GM23248 (cell line): Measurements from ENCODE around the gene TREX2. TPM values are rescaled to one million over a fixed set of nuclear protein-coding genes. Genes with fewer than 3 reads are reported as not detected.

Experiments used
- DNase-seq: peaks from one replicate; pipeline ENCODE4 v3.0.0-alpha.2; 2015
- H2AFZ ChIP-seq: fragments of 200-600 bp; sonication (generic); 2 replicates; pipeline ENCODE4 v1.6.1; 2016; ENCODE audit warnings: antibody characterized with exemption
- H3F3A ChIP-seq: fragments of 200-600 bp; sonication (generic); 2 replicates; pipeline ENCODE4 v1.6.1; 2016; ENCODE audit warnings: mild to moderate bottlenecking, antibody characterized with exemption, mixed run types; ENCODE audit not compliant: insufficient read depth
- H3K27ac ChIP-seq: fragments of 200-600 bp; sonication (generic); 2 replicates; pipeline ENCODE4 v1.5.1; 2016; ENCODE audit warnings: mild to moderate bottlenecking
- H3K27me3 ChIP-seq: fragments of 200-600 bp; sonication (generic); replicated peaks from 2 replicates; pipeline ENCODE4 v1.6.1; 2016; ENCODE audit warnings: mild to moderate bottlenecking; ENCODE audit not compliant: insufficient read depth
- H3K36me3 ChIP-seq: fragments of 200-600 bp; sonication (generic); 2 replicates; pipeline ENCODE4 v1.6.1; 2016; ENCODE audit warnings: low read depth, mild to moderate bottlenecking
- H3K4me1 ChIP-seq: fragments of 200-600 bp; sonication (generic); 2 replicates; pipeline ENCODE4 v1.6.1; 2016; ENCODE audit warnings: mild to moderate bottlenecking; ENCODE audit not compliant: insufficient read depth
- H3K4me2 ChIP-seq: fragments of 200-600 bp; sonication (generic); one replicate; pipeline ENCODE4 v1.6.1; 2016; ENCODE audit warnings: mild to moderate bottlenecking; ENCODE audit not compliant: unreplicated experiment
- H3K4me3 ChIP-seq: fragments of 200-600 bp; sonication (generic); 2 replicates; pipeline ENCODE4 v1.5.1; 2016; ENCODE audit warnings: mild to moderate bottlenecking
- H3K79me2 ChIP-seq: fragments of 200-600 bp; sonication (generic); 2 replicates; pipeline ENCODE4 v1.6.1; 2016; ENCODE audit warnings: mild to moderate bottlenecking; ENCODE audit not compliant: insufficient read depth
- H3K9ac ChIP-seq: fragments of 200-600 bp; sonication (generic); 2 replicates; pipeline ENCODE4 v1.6.1; 2016; ENCODE audit warnings: mild to moderate bottlenecking
- H3K9me2 ChIP-seq: fragments of 200-600 bp; sonication (generic); 2 replicates; pipeline ENCODE4 v1.6.1; 2016; ENCODE audit warnings: mixed run types, mild to moderate bottlenecking, moderate library complexity; ENCODE audit not compliant: insufficient read depth
- H3K9me3 ChIP-seq: fragments of 200-600 bp; sonication (generic); one replicate; pipeline ENCODE4 v1.6.1; 2017; ENCODE audit warnings: low read depth
- H4K20me1 ChIP-seq: fragments of 200-600 bp; sonication (generic); 2 replicates; pipeline ENCODE4 v1.6.0; 2016; ENCODE audit not compliant: insufficient read depth
- EZH2 ChIP-seq: fragments of 200-600 bp; sonication (generic); IDR thresholded peaks from 2 replicates; pipeline ENCODE4 v1.6.1; 2018; ENCODE audit warnings: antibody characterized with exemption, mild to moderate bottlenecking; ENCODE audit not compliant: insufficient read depth, poor library complexity, severe bottlenecking
- EZH2phosphoT487 ChIP-seq: fragments of 200-600 bp; sonication (generic); IDR thresholded peaks from 2 replicates; pipeline ENCODE4 v1.6.1; 2018; ENCODE audit warnings: antibody characterized with exemption, moderate library complexity, mild to moderate bottlenecking, low read depth; ENCODE audit not compliant: insufficient read depth
- WGBS, 2 experiments: methylation state at CpG; one replicate each; pipeline ENCODE4 v1.1.6; 2015 to 2017; ENCODE audit warnings: low lambda C conversion rate in 2 of 2, low coverage in 1 of 2; ENCODE audit errors: missing lambda C conversion rate in 2 of 2; 5-methylcytosine and 5-hydroxymethylcytosine counted together
- in situ Hi-C: fragments of 300-500 bp; cut with MboI; formaldehyde crosslinking; loops from 2 replicates; pipeline ENCODE4 v1.15.0; 2020
- polyA plus RNA-seq: library from polyadenylated mRNA; unstranded; fragments of >200 nt; fragmentation: Nextera tagmentation; extraction: Ambion mirVana; gene quantifications from 2 replicates; pipeline ENCODE4 v1.2.1, GENCODE V29; 2016
- total RNA-seq: library from RNA; depleted of rRNA; stranded (reverse); fragments of >200 nt; shearing (Covaris generic); gene quantifications from 2 replicates; pipeline ENCODE4 v1.2.3, GENCODE V29; 2014

The TREX2 gene
- total and polyA plus RNA-seq, 2 experiments from 2014 or later, result 0.24 to 0.76 TPM

DNA sequence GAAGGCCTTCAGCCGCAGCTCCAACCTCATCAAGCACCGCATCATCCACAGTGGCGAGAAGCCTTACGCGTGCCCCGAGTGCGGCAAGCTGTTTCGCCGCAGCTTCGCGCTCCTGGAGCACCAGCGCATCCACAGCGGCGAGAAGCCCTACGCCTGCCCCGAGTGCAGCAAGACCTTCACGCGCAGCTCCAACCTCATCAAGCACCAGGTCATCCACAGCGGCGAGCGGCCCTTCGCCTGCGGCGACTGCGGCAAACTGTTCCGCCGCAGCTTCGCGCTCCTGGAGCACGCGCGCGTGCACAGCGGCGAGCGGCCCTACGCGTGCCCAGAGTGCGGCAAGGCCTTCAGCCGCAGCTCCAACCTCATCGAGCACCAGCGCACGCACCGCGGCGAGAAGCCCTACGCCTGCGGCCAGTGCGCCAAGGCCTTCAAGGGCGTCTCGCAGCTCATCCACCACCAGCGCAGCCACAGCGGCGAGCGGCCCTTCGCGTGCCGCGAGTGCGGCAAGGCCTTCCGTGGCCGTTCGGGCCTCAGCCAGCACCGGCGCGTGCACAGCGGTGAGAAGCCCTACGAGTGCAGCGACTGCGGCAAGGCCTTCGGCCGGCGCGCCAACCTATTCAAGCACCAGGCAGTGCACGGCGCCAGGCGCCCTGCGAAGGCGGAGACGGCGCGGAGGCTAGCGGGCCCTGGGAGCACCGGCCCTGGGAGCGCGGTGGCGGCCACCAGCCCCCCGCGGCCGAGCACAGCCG lies 24.8 kb downstream of the TREX2 start:
- in situ Hi-C loops, result no loop called here
- 91 to 96% methylated on average over 12 to 60 of the region's 91 CpGs for WGBS, 2 experiments
- TF ChIP-seq EZH2phosphoT487 (no peak), EZH2 (no peak)

DNA sequence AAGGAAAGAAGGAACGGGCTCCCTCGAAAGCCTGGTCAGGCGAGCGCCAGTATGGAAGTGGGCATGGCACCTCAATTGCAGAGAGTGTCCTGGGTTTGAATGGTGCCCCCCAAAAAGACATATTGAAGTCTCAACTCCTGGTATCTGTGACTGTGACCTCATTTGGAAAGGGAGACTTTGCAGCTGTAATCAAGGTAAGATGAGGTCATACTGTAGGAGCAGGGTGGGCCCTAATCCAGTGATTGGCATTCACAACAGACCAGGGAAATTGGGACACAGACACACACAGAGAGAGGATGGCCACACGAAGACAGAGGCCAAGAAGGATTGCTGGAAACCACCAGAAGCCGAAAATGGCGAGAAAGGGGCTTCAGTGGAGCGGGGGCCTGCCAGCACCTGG lies 28.2 kb downstream of the TREX2 start:
- DNase-seq, result no peak
- no peaks in the 10 kb centered on the region for H4K20me1 ChIP-seq
- H3K9me2 ChIP-seq, result no peaks in the 10 kb centered on the region
- H3K36me3 ChIP-seq, result no peaks in the 10 kb centered on the region
- H3F3A ChIP-seq, result no peaks in the 10 kb centered on the region
- no peaks in the 10 kb centered on the region for H3K4me1 ChIP-seq
- H3K9me3 ChIP-seq, result no peaks in the 10 kb centered on the region
- no peaks in the 10 kb centered on the region for H3K79me2 ChIP-seq
- H2AFZ ChIP-seq, result no peak overlapping the region
- no peak overlapping the region for H3K4me3 ChIP-seq
- H3K27ac ChIP-seq, result no peak overlapping the region
- WGBS, 2 experiments, result 59 to 74% methylated on average over 4 to 8 of the region's 8 CpGs
- in situ Hi-C loops, result no loop called here
- no peak overlapping the region for H3K9ac ChIP-seq
- no peaks in the 10 kb centered on the region for H3K27me3 ChIP-seq
- no peak overlapping the region for H3K4me2 ChIP-seq
- no peak for TF ChIP-seq EZH2phosphoT487
- no peak for TF ChIP-seq EZH2

More for the DNA sequence above, 24.8 kb downstream of the TREX2 start:
- Histone ChIP-seq H3K27ac (no peak overlapping the region), H3F3A (no peaks in the 10 kb centered on the region), H3K36me3 (no peaks in the 10 kb centered on the region), H3K4me3 (no peak overlapping the region), H3K9me2 (no peaks in the 10 kb centered on the region), H3K4me1 (no peaks in the 10 kb centered on the region), H3K79me2 (no peaks in the 10 kb centered on the region), H2AFZ (no peak overlapping the region), H3K9me3 (no peaks in the 10 kb centered on the region), H3K4me2 (no peak overlapping the region), H3K9ac (no peak overlapping the region), H3K27me3 (no peaks in the 10 kb centered on the region), H4K20me1 (no peaks in the 10 kb centered on the region)
- DNase-seq, result no peak

DNA sequence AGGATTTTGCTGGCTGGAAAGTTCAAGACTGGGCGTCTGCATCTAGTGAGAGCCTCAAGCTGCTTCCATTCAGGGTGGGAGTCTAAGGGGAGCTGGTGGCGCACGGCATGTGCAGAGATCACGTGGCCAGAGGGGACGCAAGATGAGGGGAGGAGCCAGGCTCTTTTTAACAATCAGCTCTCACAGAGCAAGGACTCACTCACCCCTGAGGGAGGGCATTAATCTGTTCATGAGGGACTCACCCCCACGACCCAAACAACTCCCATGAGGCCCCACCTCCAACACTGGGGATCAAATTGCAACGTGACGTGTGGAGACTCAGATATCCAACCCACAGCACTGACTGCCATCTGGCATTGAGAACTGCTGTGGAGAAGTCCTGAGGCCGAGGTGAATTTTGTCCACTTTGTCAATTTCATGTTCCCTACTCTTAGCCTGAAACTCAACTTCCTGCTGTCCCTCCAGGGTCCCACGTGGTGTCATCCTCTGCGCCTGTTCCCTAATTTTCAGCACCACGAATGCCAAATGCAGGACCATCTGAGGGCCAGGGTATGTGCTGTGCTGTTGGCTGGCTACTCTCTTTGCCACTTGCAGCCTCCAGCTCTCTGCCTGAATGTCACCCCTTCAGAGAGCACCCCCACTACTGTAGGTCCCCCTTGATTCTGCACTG lies 28.9 kb downstream of the TREX2 start:
- in situ Hi-C loops, result no loop called here
- Histone ChIP-seq H3K27me3 (no peaks in the 10 kb centered on the region; the same call in 1 of the 2 replicates), H3K79me2 (no peaks in the 10 kb centered on the region), H4K20me1 (no peaks in the 10 kb centered on the region), H2AFZ (no peak overlapping the region), H3K4me3 (no peak overlapping the region), H3K4me1 (no peaks in the 10 kb centered on the region), H3K9me3 (no peaks in the 10 kb centered on the region), H3K27ac (no peak overlapping the region), H3K9ac (no peak overlapping the region), H3K9me2 (no peaks in the 10 kb centered on the region), H3K4me2 (no peak overlapping the region), H3F3A (no peaks in the 10 kb centered on the region), H3K36me3 (no peaks in the 10 kb centered on the region)
- DNase-seq, result no peak
- TF ChIP-seq EZH2, result no peak
- TF ChIP-seq EZH2phosphoT487, result no peak
- 32 to 34% methylated on average over 12 of the region's 12 CpGs for WGBS, 2 experiments

- H3K9me2 ChIP-seq, result no peaks in the 10 kb centered on the region
- in situ Hi-C loops, result no loop called here
- no peaks in the 10 kb centered on the region; the same call in none of the 2 replicates for H3K27me3 ChIP-seq
- no peak overlapping the region for H2AFZ ChIP-seq
- H3K4me3 ChIP-seq, result no peak overlapping the region
- H3K4me2 ChIP-seq, result no peak overlapping the region
- no peaks in the 10 kb centered on the region for H3K4me1 ChIP-seq
- no peaks in the 10 kb centered on the region for H3F3A ChIP-seq
- 31% methylated on average over 8 to 9 of the region's 9 CpGs for WGBS, 2 experiments
- peak; percentile 41 for DNase-seq
- H3K9ac ChIP-seq, result no peak overlapping the region
- H3K9me3 ChIP-seq, result no peaks in the 10 kb centered on the region
- TF ChIP-seq EZH2phosphoT487, result no peak
- no peak for TF ChIP-seq EZH2
- H4K20me1 ChIP-seq, result no peaks in the 10 kb centered on the region
- H3K79me2 ChIP-seq, result no peaks in the 10 kb centered on the region
- H3K36me3 ChIP-seq, result no peaks in the 10 kb centered on the region
- H3K27ac ChIP-seq, result no peak overlapping the region
Measured at GRCh38 chrX:153414856-153415510, 30.9 kb downstream of the TREX2 start.
